ENCODE results near the gene PASK.
"Not testable (repeated sequence)": the region's sequence is repeated elsewhere in the genome, so short reads cannot be mapped to it uniquely, and the experiment has no call there.

PASK gene

GRCh38 chr2:241102239-241102803 lies 47.0 kb downstream of the PASK start, which contains the start of gene MTERF4:
Gene MTERF4, minus strand, starts transcription at chr2:241102287. Its CDS starts 14 bp downstream, at chr2:241102273.
- DNase-seq = peak; percentile 86

DNA sequence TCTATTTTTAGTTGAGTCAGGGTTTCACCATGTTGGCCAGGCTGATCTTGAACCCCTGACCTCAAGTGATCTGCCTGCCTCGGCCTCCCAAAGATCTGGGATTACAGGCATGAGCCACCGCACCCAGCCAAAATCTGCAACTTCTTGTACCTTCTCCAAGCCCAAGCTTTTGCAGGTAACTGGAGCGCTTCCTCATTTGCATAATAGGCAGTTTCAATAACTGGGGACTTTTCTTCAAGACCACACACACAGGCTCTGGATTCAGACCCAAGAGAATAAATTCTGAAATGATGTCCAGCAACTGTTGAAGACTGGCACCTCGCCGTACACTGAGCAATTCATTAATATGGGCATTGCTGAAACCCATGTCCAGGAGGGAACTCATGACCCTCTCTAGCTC lies 50.0 kb downstream of the PASK start:
- DNase-seq = no peak

- DNase-seq = no peak
Measured at GRCh38 chr2:241096979-241097378, 52.3 kb downstream of the PASK start.

DNA sequence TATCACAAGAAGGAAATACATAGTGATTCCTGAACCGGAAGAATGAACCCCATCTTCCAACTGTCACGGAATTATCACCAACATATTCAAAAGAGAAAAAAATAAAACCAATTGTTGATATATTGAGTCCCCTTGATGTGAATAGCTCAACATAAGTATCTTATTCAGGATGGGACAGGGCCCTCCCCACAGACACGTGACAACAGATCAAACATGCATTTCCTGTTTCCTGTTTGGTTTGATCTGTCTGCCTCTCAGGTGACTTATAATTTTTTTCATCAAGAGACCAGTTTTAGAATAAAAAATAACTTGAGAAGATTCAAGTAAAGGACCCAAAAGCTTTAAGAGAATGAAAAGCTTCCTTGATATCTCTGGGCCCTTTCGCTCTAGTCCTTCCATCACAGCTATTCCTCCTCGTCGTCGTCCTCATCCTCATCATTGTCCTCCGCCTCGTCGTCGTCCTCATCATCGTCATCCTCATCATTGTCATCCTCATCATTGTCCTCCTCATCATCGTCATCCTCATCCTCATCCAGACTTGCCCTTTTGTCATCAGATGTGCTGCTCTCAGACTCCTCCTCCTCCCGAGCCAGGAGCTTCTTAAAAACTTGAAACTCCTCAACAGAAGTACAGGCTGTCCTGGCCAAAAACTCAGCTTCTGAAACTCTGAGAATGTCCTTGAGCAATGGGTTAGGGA lies 53.5 kb downstream of the PASK start:
- DNase-seq = peak; percentile 39

DNA sequence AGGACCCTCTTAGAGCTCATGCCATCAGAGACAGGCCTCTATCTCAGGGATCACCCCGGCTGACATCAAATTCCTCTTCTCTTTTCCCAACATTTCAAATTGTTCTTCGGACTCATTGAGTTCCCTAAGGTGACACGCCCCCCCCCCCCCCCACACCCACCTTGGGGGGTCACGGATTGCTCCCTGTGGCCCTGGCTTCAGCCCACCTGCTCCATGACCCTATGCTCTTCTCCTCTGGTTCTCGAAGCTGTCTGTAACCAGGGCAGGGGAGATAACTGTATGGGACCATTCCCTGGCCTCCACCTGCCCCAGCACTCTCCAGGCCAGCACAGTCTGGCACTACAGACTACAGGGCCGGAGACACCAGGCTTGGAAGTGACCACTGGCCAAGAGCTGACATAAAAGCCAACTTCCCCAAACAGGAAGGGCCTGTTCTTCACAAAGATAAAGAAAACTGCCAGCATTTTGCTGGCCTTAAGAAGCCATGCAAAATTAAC lies 54.3 kb downstream of the PASK start:
- no peak for DNase-seq

DNA sequence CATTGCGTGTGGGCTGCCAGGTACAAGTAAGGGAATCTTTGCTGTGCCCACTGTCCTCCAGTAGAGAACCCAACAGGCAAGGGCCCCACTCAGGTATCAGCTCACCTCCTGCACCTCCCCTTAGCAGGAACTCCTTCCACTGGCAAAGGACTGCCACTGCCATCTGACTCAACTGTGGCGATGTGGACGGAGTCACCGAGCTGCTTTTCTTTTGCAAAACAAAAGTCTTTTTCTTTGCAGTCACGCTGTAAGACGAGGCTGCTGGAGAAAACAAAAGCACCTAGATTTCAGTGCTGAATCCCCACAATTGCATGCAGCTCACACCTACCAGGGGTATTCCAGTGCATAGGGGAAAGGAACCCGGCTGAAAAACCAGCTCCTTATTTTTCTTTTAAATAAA lies 55.1 kb downstream of the PASK start:
- no peak for DNase-seq

GRCh38 chr2:241093133-241093781 lies 56.0 kb downstream of the PASK start:
- not testable (repeated sequence) for DNase-seq

GRCh38 chr2:241092677-241093076 lies 56.6 kb downstream of the PASK start:
- DNase-seq = no peak

- DNase-seq = no peak
Measured at GRCh38 chr2:241091734-241092445, 57.4 kb downstream of the PASK start.

DNA sequence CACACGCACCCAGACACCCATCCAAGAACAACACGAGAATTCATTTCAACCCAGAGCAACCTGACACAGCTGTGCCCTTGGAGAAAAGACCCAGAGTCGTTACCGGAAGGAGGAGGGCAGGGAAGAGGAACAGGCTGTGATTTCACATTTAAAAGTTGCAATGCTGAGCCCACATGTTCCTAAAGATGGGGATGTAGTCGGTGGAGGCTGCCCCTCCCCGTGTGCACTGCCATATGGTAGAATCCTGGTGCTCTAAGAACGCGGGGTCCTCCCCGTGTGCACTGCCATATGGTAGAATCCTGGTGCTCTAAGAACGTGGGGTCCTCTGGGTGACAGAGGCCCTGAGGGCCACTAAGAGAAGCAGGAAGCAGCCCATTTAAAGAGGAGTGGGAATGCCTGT lies 58.1 kb downstream of the PASK start:
- DNase-seq = no peak

DNA sequence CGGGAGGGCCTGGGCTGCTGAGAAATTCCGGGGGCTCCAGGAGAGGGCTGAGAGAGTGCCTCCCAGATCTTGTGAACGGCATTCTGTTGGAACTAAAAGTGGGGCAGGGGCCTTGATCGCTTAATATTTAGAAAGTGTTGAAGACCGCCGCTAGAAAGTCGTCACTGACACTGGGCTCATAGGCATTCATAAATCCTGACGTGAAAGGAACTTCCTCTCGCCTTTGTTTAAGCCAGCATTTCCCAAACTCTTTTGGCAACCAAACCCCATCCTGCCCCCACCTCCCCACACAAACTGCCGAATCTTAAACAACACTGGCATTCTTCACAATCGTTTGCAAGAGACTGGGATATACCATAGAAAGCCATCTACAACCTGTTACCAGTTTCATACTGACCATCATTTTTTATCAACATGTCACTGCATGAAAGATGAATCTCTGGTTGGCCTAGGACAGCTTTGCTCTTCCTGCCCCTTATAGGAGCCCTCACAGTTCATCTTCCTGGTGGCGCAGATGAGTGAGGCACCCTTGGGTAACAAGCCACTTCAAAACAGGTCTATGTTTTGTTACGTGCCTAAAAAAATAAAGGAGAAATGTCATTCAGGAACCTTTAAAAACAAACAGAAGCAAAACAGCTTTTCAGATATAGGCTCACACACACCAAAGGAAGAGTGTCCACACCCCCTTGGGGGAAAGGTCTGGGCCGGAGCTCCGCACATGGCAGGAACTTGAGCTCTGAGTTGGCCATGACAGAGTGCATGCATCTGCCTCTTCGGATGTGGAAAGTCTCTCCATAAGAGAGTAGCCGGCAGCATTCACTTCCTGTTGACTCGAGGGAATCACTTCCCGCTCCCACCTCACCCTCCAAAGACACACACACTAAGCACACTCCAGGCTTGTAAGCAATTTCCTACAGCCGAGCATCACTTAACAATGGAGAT lies 60.2 kb downstream of the PASK start:
- no peak for DNase-seq

DNA sequence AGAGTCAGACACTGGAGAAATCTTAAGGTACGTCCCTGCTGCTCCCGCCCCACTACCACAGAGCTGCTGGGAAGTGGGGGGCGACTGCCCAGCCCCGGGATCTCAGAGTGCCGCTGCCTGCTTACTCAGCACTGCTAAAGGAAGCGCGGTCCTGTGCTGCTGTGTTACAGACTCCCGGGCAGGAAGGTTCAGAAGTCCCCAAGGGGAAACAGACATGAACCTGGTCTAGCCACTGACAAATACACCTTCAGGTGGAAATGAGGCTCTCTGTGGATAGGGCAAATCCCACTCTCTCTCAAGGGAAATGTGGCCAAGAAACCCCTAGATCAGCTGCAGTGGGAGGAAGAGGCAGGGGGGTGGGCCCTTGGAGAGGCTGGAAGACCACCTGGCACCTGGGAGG lies 60.9 kb downstream of the PASK start:
- no peak for DNase-seq

- DNase-seq = no peak
Measured at GRCh38 chr2:241087420-241088268, 61.6 kb downstream of the PASK start.

- DNase-seq = no peak
Measured at GRCh38 chr2:241084856-241085444, 64.3 kb downstream of the PASK start.

GRCh38 chr2:241083091-241083415 lies 66.2 kb downstream of the PASK start:
- DNase-seq = no peak

DNA sequence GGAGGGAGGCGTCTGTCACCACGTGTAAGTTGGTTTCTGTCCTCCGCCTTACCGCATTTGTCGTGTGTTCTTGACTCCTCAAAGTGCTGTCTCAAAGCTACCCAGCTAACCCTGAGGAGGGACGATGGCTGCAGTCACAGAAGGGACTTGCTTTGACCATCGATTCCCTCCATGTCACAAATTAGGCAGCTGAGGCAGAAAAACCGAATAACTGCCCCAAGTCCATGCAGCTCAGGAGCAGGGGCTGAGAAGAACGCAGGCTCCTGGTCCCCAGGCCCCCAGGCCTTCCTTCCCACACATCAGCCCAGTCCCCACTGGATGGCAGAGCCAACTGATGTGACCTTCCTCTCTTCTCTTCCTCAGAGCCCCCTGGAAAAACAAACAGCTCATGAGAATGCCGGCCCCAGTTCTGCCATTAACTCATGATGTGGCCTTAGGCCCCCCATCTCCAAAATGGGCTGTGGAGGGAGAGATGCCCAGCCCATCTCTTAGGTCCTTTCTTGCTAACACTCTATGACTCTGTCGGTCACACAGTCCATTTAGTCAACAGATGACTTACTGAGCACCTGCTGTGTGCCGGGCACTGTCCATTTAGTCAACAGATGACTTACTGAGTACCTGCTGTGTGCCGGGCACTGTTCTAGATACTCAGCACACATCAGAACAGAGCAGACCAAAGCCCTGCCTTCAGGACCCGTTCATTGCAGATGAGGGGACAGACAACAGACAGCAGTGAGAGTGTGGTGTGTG lies 66.8 kb downstream of the PASK start:
- no peak for DNase-seq

DNA sequence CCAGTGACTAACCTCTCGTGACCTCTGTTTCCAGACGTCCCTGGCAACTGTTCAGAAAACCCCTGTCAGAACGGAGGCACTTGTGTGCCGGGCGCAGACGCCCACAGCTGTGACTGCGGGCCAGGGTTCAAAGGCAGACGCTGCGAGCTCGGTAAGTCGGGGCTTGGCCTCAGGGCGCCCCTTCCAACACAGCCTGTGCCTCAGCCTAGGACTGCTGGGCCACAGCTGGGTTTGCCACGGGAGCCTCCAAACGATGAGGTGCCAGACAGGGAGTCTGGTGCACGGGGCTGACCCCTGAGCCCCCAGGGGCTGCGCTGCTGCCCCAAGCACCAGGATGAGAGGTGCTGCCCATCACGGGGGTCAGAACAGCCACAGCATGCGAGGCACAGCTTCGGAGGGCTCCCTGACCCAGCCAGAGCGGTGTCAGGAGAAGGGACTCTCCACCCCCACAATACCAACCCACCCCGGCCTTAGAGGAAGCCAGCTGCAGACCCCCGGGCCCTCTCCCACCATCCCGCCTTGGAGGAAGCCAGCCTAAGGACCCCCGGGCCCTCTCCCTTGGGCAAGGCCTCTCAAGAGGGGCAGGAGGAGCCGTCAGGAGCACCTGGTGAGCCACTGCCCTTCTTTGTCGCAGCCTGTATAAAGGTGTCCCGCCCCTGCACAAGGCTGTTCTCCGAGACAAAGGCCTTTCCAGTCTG lies 67.5 kb downstream of the PASK start:
- DNase-seq = no peak

GRCh38 chr2:241081190-241081642 lies 68.1 kb downstream of the PASK start:
- DNase-seq = no peak

- no peak for DNase-seq
Measured at GRCh38 chr2:241080405-241081189, 68.7 kb downstream of the PASK start.

Measured in activated CD4-positive, alpha-beta T cell treated with anti-CD3 and anti-CD28 coated beads, Interleukin-2, amount 50 U/mL, for 1 hour (primary cell).